GM12878 (cell line): ENCODE data around the gene RNASEH2B. TPM values are rescaled to one million over a fixed set of nuclear protein-coding genes. Genes with fewer than 3 reads are reported as not detected.

Experiments
- BCL11A ChIP-seq: IDR thresholded peaks from 2 replicates; pipeline ENCODE4 v1.6.1; 2011; ENCODE audit warnings: low read depth, low read length
- CHD1 ChIP-seq: IDR thresholded peaks from 2 replicates; pipeline ENCODE4 v1.6.1; 2012; ENCODE audit warnings: low read depth, low read length, improper control_type of control experiment
- MTA2 ChIP-seq: fragments of 450-650 bp; IDR thresholded peaks from 2 replicates; pipeline ENCODE4 v1.6.1; 2016; ENCODE audit warnings: low read depth, mild to moderate bottlenecking, moderate library complexity
- MYB ChIP-seq: fragments of 150-350 bp; IDR thresholded peaks from 2 replicates; pipeline ENCODE4 v1.6.1; 2014; ENCODE audit warnings: mild to moderate bottlenecking, low read depth, low read length, borderline replicate concordance
- PAX5 ChIP-seq: IDR thresholded peaks from 2 replicates; pipeline ENCODE4 v1.6.1; 2011; ENCODE audit warnings: low read depth, low read length, borderline replicate concordance
- RELA ChIP-seq: fragments of 450-650 bp; IDR thresholded peaks from 2 replicates; pipeline ENCODE4 v1.8.0; 2014; ENCODE audit warnings: borderline replicate concordance; ENCODE audit not compliant: partially characterized antibody
- SMARCA5 ChIP-seq: fragments of 450-650 bp; IDR thresholded peaks from 2 replicates; pipeline ENCODE4 v1.6.1; 2017; ENCODE audit warnings: mild to moderate bottlenecking
- YY1 ChIP-seq: IDR thresholded peaks from 2 replicates; pipeline ENCODE4 v1.6.1; 2011; ENCODE audit warnings: low read depth, mild to moderate bottlenecking, low read length
- ZNF622 ChIP-seq: fragments of 450-650 bp; IDR thresholded peaks from 2 replicates; pipeline ENCODE4 v1.6.1; 2017; ENCODE audit warnings: mild to moderate bottlenecking, inconsistent platforms
- ZSCAN29 ChIP-seq: fragments of 450-650 bp; IDR thresholded peaks from 2 replicates; pipeline ENCODE4 v1.6.1; 2017; ENCODE audit warnings: mild to moderate bottlenecking, moderate library complexity
- polyA plus RNA-seq, 11 experiments: library from polyadenylated mRNA; depleted of rRNA in 4 of 11; unstranded in 6 of 11; stranded (reverse) in 5 of 11; fragments of >200 nt; fragmentation: Nextera tagmentation in 4 of 11; fragmentation: Illumina TruSeq in 1 of 11; extraction: Ambion mirVana in 4 of 11; extraction: Trizol in 1 of 11; gene quantifications; 1 replicate in 1 of 11; 2 replicates in 10 of 11; pipeline versions ENCODE4 v1.2.1 to v1.2.3, GENCODE V29; 2011 to 2016; ENCODE audit warnings: inconsistent platforms in 2 of 11, missing spikeins in 2 of 11, low read depth in 1 of 11
- total RNA-seq, 4 experiments: library from RNA; depleted of rRNA in 3 of 4; stranded (reverse); fragments of >200 nt in 3 of 4; fragmentation: Illumina TruSeq in 1 of 4; extraction: Trizol in 1 of 4; gene quantifications; 2 replicates each; pipeline versions ENCODE4 v1.2.1 to v1.2.3, GENCODE V29; 2013 to 2021
- TF ChIP-seq, protein P1 (sequence below): fragments of 450-650 bp; IDR thresholded peaks from 2 replicates; pipeline ENCODE4 v1.6.1; 2017; ENCODE audit warnings: mild to moderate bottlenecking, moderate library complexity

The RNASEH2B gene
- total and polyA plus RNA-seq, 10 of the 15 experiments (the other 5 are each of a cell fraction or from before 2014, with no cell fraction given) = 64.9 to 148 (median 97.3) TPM

DNA sequence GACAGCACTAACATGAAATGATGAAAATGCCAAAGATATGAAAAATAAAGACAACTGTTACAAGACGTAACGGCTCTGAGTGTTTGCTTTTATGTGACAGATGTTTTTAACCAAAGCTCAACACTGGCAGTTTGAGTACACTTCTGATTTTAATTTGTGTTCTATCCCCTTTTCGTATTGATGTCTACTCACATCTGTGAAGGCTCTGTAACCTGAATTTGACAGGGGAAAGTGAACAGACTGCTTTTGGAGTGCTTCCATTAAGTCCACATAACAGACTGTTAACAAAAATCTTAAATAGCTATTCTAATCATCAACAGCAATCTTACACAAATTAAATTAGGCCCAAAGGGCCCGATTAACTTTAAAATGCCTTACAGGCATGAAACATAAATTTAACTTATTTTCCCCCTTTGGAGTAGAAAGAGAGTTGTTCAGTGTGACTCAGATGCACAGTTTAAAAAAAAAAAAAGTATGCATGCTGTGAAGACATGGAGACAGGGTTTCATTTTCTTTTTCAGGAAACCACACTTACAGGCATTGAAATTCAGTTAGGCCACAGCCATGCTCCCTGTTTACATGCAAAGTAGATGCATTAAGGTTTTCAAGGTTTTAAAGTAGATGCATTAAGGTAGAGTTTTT, 16.3 kb upstream of the RNASEH2B start (continued):
- TF ChIP-seq, protein P1, sequence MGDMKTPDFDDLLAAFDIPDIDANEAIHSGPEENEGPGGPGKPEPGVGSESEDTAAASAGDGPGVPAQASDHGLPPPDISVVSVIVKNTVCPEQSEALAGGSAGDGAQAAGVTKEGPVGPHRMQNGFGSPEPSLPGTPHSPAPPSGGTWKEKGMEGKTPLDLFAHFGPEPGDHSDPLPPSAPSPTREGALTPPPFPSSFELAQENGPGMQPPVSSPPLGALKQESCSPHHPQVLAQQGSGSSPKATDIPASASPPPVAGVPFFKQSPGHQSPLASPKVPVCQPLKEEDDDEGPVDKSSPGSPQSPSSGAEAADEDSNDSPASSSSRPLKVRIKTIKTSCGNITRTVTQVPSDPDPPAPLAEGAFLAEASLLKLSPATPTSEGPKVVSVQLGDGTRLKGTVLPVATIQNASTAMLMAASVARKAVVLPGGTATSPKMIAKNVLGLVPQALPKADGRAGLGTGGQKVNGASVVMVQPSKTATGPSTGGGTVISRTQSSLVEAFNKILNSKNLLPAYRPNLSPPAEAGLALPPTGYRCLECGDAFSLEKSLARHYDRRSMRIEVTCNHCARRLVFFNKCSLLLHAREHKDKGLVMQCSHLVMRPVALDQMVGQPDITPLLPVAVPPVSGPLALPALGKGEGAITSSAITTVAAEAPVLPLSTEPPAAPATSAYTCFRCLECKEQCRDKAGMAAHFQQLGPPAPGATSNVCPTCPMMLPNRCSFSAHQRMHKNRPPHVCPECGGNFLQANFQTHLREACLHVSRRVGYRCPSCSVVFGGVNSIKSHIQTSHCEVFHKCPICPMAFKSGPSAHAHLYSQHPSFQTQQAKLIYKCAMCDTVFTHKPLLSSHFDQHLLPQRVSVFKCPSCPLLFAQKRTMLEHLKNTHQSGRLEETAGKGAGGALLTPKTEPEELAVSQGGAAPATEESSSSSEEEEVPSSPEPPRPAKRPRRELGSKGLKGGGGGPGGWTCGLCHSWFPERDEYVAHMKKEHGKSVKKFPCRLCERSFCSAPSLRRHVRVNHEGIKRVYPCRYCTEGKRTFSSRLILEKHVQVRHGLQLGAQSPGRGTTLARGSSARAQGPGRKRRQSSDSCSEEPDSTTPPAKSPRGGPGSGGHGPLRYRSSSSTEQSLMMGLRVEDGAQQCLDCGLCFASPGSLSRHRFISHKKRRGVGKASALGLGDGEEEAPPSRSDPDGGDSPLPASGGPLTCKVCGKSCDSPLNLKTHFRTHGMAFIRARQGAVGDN = peak; percentile 73
- no peak for TF ChIP-seq PAX5
- TF ChIP-seq YY1 = peak; percentile 62; the same call in 1 of the 2 replicates
- 0 out of 2 replicates have a peak, but pooled peaks have one; percentile 16 for TF ChIP-seq SMARCA5
- peak; percentile 94 for TF ChIP-seq MYB
- no peak for TF ChIP-seq ZNF622
- TF ChIP-seq ZSCAN29 = no peak
- TF ChIP-seq MTA2 = peak; percentile 50; the same call in 1 of the 2 replicates
- no peak for TF ChIP-seq RELA
- TF ChIP-seq BCL11A = 0 out of 2 replicates have a peak, but pooled peaks have one; percentile 6
- peak; percentile 64; the same call in 1 of the 2 replicates for TF ChIP-seq CHD1
